ENCODE results near the gene AUP1.

DNA sequence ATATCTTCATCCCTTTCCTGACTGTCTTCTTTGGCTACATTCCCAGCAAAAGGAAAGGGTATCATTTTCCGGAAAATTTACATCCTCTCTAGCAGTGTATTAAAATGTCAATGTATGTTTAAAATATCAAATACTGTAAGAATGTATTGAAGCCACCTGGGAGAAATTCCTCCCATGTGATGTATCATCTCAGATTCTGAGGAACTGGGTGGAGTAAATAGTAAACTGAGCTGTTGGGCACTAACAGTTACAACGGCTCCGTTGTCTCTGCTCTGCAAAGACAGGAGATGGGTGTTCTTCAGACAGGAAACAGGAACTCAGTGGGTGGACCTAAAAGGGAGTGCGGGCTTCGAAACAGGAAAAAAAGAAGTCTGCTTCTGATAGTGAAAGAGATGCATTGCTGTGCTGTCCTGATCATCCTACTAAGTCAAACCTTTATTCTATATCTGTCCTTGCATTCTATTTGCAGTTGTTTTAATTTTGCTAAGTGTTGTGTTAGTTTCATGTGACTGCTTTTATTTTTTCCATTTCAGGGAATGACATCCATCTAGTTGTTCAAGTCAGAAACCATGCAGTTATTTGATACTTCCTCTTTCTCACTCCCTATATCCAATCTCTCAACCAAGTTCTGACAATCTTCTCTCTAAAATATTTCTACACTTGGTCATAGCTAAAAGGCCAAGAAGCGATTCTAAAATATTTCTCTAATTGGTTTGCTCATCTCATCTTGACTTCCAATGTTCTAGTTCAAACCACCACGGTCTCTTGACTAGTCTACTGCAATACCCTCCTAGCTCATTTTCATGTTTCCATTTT, 44.4 kb upstream of the AUP1 start:
- TF ChIP-seq CTCF (IDR thresholded peaks at IDR 0.05) (no peak), POLR2A (IDR thresholded peaks at IDR 0.05) (no peak)

Data from thyroid gland (tissue), 4 donors.